Skeletal muscle satellite cell (primary cell): ENCODE results near the gene PRRT3. TPM values are rescaled to one million over a fixed set of nuclear protein-coding genes. Genes with fewer than 3 reads are reported as not detected.

Experiments
- H3K27me3 ChIP-seq: 2 replicates; pipeline ENCODE4 v1.7.0; 2013; ENCODE audit warnings: low read length; ENCODE audit not compliant: control insufficient read depth, insufficient read depth
- H3K36me3 ChIP-seq: 2 replicates; pipeline ENCODE4 v1.7.0; 2013; ENCODE audit warnings: mild to moderate bottlenecking, control low read depth, low read length; ENCODE audit not compliant: insufficient read depth
- H3K4me1 ChIP-seq: 2 replicates; pipeline ENCODE4 v1.7.0; 2013; ENCODE audit warnings: low read length; ENCODE audit not compliant: control insufficient read depth, insufficient read depth
- H3K4me2 ChIP-seq: 2 replicates; pipeline ENCODE4 v1.7.0; 2013; ENCODE audit warnings: mild to moderate bottlenecking, low read length
- H3K4me3 ChIP-seq: 2 replicates; pipeline ENCODE4 v1.7.0; 2013; ENCODE audit warnings: low read length
- H3K9ac ChIP-seq: 2 replicates; pipeline ENCODE4 v1.7.0; 2013; ENCODE audit warnings: mild to moderate bottlenecking, low read depth, low read length, moderate library complexity
- H3K9me3 ChIP-seq: replicated peaks from 2 replicates; pipeline ENCODE4 v1.7.0; 2013; ENCODE audit warnings: mild to moderate bottlenecking, control low read depth, low read length
- total RNA-seq: library from RNA; depleted of rRNA; stranded (reverse); fragments of >200 nt; gene quantifications from 2 replicates; pipeline ENCODE4 v1.2.3, GENCODE V29; 2012; rRNA removed

The PRRT3 gene
- total RNA-seq = 1.7 and 3.8 TPM in 2 replicates

DNA sequence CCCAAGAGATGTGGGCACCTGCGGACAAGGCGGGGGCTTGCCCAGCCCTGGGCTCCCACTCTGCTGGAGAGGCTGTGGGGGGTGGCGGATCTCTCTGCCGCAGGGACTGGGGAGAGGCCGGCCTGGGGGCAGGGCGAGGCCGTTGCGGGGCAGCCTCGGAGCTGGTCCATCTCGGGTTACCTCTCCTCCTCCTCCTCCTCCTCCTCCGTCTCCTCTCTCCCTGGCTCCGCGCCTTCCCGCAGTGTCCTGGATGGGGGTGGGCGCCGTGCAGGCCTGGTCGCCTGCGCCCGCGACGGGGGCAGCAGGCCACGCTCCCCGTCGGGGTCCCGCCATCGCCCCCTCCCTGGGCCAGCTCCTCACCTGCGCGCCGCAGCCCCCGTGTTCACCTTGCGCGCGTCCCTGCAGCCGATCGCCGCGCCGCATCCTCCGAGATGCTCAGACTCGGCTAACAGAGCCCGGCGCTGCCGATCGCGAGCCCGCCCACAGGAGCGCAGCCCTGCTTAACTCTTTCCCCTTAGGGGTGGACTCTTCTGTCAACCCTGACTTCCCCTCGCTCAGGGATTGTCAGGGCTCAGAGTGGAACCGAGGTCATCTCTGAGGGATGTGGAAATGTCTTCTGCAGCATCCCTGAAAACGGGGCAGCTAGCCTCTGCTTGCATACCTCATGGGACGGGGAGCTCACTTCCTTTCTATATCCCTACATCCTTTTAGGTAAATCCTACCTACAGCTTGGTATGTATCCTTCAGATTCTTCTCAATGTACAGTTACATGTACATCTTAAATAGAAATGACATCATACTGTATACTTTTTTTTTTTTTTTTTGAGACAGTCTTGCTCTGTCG lies at the start of gene PRRT3:
TSS of gene PRRT3 (minus strand) at position 447 of the 844 bp plus-strand sequence. CDS start 2,293 bp downstream, outside the sequence.
- Histone ChIP-seq H3K4me2 (peak within 1 kb of the TSS; percentile 89), H3K36me3 (no peaks in the 10 kb centered on the region), H3K9ac (peak within 1 kb of the TSS; percentile 50), H3K27me3 (no peaks in the 10 kb centered on the region), H3K4me3 (peak within 1 kb of the TSS; percentile 75), H3K4me1 (peaks cover 22% of the 10 kb centered on the region), H3K9me3 (no peaks in the 10 kb centered on the region)

DNA sequence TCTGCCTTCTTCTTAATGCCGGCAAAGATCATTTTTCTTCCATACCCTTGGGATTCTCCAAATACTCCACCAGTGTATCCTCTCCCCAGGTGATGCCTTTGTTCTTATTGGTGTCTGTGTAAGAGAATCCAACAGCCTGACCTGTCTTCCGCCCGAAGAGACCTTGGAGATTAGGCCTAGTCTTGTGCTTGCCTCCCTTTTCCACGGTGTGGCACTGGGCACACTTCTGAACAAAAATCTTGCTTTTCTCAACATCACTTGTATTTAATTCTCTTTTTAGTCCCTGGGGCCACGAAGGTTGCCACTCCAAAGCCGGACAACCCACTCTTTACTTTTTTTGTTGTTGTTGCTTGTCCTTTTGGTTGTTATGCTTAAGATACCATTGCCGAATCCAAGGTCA lies 48.5 kb upstream of the PRRT3 start:
- H3K9ac ChIP-seq = no peak overlapping the region
- no peaks in the 10 kb centered on the region for H3K27me3 ChIP-seq
- peaks cover 16% of the 10 kb centered on the region for H3K36me3 ChIP-seq

DNA sequence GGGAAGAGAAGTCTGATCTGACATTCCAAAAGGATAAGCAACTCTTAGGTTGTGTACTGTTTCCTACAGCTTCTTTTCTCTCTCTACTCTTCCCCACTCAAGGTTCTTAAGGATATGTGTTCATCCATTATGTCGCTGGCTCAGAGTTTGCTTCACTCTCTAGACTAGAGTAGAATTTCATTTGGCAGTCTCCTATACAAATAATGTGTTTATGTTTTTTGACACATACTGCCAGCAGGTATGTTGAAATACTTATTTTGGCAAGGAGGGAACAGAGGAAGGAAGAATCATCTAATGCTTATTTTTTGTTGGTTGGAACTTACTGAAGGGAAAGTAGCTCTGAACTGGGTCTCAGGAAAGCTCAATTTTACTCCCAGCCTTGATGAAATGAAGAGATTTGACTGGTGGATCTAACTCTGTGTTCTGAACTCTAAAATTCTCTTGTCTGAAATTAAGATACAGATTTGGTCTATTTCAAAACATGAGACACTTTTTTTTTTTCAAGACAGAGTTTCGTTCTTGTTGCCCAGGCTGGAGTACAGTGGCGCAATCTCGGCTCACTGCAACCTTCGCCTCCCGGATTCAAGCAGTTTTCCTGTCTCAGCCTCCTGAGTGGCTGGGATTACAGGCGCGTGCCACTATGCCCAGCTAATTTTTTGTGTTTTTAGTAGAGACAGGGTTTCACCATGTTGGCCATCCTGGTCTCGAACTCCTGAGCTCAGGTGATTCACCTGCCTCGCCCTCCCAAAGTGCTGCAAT lies 42.1 kb upstream of the PRRT3 start:
- peak overlapping the region; percentile 50 for H3K4me2 ChIP-seq
- H3K9ac ChIP-seq = no peak overlapping the region
- H3K36me3 ChIP-seq = peaks cover 11% of the 10 kb centered on the region
- H3K4me1 ChIP-seq = peaks cover 13% of the 10 kb centered on the region
- no peaks in the 10 kb centered on the region for H3K9me3 ChIP-seq
- H3K27me3 ChIP-seq = no peaks in the 10 kb centered on the region
- H3K4me3 ChIP-seq = no peak overlapping the region

More for the DNA sequence above, 48.5 kb upstream of the PRRT3 start:
- Histone ChIP-seq H3K4me1 (no peaks in the 10 kb centered on the region), H3K4me3 (no peak overlapping the region), H3K4me2 (no peak overlapping the region), H3K9me3 (no peaks in the 10 kb centered on the region)

DNA sequence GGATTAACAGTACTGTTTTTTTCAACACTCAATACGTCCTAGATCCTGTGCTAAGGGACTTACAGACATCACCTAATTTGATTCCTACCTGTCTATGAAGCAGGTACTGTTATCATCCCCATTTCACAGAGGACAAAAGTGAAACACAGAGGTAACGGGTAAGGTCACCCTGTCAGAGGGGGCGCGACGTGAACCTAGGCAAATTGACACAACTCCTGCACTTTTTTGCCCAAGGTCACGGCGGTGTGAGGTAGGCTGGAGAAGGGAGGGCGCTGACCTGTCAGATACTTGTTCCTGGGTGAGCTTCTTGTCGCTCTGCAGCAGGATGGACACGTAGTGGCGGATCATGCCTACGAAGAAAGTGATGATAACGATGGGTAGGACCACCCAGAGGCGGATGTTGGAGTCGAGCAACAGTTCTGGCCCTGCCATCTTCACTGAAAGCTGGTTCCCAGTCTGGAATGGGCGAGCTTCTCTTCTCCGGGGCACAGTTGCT lies 34.1 kb upstream of the PRRT3 start:
- H3K27me3 ChIP-seq = no peaks in the 10 kb centered on the region
- peak overlapping the region; percentile 89 for H3K9ac ChIP-seq

DNA sequence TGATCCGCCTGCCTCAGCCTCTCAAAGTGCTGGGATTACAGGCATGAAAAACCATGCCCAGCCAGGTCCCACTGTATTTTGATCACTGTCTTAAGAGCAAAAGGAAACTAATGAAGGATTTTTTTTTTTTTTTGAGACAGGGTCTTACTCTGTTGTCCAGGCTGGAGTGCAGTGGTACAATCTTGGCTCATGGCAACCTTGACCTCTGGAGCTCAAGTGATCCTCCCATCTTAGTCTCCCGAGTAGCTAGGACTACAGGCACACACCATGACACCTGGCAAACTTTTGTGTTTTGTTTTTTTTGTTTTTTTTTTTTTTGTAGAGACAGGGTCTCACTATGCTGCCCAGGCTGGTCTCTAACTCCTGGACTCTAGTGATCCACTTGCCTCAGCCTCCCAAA lies 28.0 kb upstream of the PRRT3 start:
- Histone ChIP-seq H3K27me3 (no peaks in the 10 kb centered on the region), H3K4me2 (no peak overlapping the region), H3K9me3 (no peaks in the 10 kb centered on the region), H3K9ac (no peak overlapping the region), H3K4me3 (no peak overlapping the region), H3K4me1 (peaks cover 21% of the 10 kb centered on the region), H3K36me3 (peaks cover 17% of the 10 kb centered on the region)

More for the DNA sequence above, 34.1 kb upstream of the PRRT3 start:
- Histone ChIP-seq H3K4me1 (peaks cover 17% of the 10 kb centered on the region), H3K9me3 (no peaks in the 10 kb centered on the region), H3K4me3 (peak overlapping the region; percentile 82), H3K36me3 (no peaks in the 10 kb centered on the region), H3K4me2 (peak overlapping the region; percentile 92)

DNA sequence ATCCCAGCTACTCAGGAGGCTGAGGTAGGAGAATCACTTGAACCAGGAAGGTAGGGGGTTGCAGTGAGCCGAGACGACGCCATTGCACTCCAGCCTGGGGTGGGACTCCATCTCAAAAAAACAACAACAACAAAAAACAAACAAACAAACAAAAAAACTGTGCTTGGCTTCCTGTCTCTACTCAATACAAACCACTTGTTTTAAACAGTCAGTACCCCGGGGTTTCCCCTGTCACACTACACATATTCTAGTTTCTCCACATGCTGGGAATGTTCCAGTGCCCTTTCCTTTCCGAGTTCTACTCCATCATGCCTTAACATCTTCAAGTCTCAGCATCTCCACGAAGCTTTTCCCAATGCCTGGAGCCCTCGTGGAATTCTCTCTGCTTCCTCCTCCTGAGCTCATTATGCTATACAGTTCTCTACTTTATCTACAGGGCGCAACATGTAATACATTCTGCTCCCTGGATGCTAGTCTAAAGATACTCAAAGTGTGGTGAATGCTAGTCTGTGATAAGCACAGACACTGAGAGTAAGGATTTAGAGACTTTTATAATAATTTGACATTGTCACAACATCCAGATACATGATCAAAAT lies 26.6 kb upstream of the PRRT3 start:
- Histone ChIP-seq H3K9ac (no peak overlapping the region), H3K36me3 (peaks cover 26% of the 10 kb centered on the region), H3K4me1 (peaks cover 19% of the 10 kb centered on the region), H3K27me3 (no peaks in the 10 kb centered on the region), H3K9me3 (no peaks in the 10 kb centered on the region), H3K4me2 (no peak overlapping the region), H3K4me3 (no peak overlapping the region)

DNA sequence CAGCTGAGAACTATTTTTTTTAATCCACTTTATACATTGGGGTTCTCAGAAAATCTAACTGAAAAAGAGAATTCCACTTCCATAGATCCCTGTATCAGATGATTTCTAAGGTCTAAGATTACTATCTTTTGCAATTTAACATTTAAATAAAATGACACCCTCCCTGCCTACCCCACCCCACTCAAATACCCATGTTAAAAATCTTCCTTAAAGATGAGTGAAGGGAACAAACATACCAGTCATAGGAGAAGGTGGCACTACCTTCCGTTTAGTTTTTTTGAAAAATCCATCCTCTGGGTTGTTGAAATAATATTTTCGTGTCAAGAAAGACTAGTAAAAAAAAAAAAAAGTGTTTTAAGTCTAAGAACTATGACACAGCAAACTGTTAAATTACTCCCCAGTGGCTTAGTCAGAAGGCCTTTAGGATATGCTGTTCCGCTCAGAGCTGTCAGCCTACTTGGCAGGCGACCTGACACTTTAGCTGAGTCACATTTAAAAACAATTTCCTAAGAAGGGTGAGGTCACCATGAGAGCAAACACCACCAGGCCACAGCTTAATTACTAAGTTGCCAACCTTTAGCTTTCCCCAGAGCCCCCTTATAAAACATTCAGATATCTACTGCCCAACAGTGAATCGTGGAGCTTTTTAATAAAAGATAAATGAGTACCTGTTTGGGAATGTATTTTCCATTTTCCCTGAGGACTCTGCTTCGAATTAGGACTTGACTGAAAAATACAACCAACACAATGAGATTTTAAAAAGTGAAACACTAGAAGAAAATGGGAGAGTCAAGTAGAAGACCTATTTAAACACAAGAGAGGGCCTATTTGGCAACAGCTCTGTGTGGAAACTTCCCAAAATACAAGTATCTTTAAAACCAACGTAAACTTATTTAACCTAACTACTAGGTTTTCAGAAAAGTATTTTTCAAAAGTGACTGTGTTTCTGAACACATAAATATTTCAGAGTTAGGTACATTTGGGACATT lies 24.8 kb upstream of the PRRT3 start:
- Histone ChIP-seq H3K4me1 (peaks cover 19% of the 10 kb centered on the region), H3K4me3 (peak overlapping the region; percentile 33), H3K36me3 (peaks cover 37% of the 10 kb centered on the region), H3K9me3 (no peaks in the 10 kb centered on the region), H3K9ac (peak overlapping the region; percentile 72), H3K4me2 (peak overlapping the region; percentile 57), H3K27me3 (no peaks in the 10 kb centered on the region)

DNA sequence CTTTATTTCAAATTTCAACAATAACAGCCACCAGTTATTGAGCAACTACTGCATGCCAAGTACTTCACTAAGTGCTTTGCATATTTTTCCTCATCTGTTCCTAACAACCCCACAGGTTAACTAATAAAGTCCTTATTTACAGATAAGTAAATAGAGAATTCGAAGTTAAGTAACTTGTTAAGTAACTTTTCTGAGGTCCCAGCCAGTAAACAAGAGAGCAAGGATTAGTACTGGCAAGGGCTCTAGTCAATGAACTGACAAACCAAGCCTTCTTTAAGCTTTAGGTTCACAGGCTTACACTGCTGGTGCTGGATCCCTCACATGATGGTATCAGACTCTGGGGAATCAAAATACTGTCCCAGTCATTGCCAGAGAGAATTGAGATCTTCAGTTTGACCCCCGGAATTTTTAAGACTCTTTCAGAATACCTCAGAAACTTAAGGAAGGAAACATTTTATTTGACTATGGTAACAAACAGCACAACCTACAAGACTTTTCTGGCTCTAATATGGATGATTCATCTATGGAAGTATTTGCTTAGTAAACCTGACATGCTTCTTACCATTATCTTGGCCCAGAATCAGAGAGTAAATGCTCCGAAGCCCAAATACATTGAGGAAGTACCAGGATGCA lies 17.9 kb upstream of the PRRT3 start:
- peaks cover 20% of the 10 kb centered on the region for H3K4me1 ChIP-seq
- H3K4me3 ChIP-seq = no peak overlapping the region
- H3K4me2 ChIP-seq = peak overlapping the region; percentile 56
- peak overlapping the region; percentile 46 for H3K9ac ChIP-seq
- H3K36me3 ChIP-seq = peaks cover 55% of the 10 kb centered on the region
- H3K27me3 ChIP-seq = no peaks in the 10 kb centered on the region
- no peaks in the 10 kb centered on the region for H3K9me3 ChIP-seq

DNA sequence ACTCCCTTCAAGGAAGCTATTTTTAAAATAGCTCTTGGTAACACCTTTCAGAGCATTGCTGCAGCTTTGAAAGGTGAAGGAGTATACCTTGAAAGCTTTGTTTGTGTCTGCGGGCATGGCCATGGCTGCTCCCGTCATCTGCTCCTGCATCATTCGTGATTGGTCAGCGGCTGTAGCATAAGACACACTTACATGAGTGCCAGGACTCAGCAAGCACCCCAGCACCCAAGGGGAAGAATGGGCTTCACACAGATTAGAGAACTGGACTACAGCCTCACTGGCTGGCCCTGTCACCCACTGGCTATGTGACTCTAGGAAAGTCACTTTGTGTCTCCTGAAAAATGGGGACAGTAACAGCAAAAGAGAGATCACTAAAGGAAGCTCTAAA lies 17.4 kb upstream of the PRRT3 start:
- peak overlapping the region; percentile 6 for H3K4me2 ChIP-seq
- peaks cover 52% of the 10 kb centered on the region for H3K36me3 ChIP-seq
- no peaks in the 10 kb centered on the region for H3K27me3 ChIP-seq
- peaks cover 20% of the 10 kb centered on the region for H3K4me1 ChIP-seq
- H3K4me3 ChIP-seq = no peak overlapping the region
- H3K9me3 ChIP-seq = no peaks in the 10 kb centered on the region
- peak overlapping the region; percentile 46 for H3K9ac ChIP-seq

DNA sequence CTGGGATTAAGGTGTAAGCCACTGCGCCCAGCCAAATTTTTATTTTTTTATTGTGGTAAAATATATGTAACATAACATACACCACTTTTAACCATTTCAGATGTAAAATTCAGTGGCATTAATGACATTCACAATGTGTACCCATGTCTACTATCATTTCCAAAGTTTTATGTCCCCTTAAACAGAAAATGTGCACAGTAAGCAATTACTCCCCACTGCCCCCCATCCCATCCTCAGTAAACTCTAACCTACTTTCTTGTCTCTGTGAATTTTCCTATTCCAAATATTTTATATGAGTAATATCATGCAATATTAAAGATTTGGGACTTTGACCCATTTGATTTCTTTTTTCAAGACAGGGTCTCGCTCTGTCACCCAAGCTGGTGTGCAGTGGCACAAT lies 14.6 kb upstream of the PRRT3 start:
- Histone ChIP-seq H3K27me3 (no peaks in the 10 kb centered on the region), H3K4me2 (no peak overlapping the region), H3K4me3 (no peak overlapping the region), H3K4me1 (peaks cover 20% of the 10 kb centered on the region), H3K9me3 (no peaks in the 10 kb centered on the region), H3K9ac (no peak overlapping the region), H3K36me3 (peaks cover 38% of the 10 kb centered on the region)
